GM19043 (cell line): ENCODE results near the gene PIK3R6.

Source experiments
- ATAC-seq: cut with Tn5 transposase; IDR thresholded peaks from one replicate; pipeline ENCODE4 v1.9.1; 2021; ENCODE audit warnings: low read depth; ENCODE audit not compliant: unreplicated experiment

Gene PIK3R6

DNA sequence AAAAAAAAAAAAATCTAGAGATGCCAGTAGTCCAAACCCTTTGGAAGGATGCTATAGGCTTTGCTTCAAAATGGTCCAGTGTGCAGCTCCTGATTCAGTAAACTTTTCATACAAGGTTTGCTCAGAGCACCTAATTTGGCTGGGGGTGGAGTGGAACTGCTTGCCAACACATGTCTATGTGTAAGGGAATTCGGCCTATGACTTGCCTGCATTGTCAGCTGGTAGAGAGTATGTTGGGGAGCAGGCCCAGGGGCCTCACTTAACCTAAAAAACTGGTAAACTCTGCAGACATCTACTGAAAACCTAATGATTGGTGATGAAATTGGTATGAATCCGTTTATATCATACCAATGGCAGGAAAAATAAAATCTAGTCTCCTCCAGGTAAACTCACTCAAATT lies 66.8 kb downstream of the PIK3R6 start:
- no peak for ATAC-seq

DNA sequence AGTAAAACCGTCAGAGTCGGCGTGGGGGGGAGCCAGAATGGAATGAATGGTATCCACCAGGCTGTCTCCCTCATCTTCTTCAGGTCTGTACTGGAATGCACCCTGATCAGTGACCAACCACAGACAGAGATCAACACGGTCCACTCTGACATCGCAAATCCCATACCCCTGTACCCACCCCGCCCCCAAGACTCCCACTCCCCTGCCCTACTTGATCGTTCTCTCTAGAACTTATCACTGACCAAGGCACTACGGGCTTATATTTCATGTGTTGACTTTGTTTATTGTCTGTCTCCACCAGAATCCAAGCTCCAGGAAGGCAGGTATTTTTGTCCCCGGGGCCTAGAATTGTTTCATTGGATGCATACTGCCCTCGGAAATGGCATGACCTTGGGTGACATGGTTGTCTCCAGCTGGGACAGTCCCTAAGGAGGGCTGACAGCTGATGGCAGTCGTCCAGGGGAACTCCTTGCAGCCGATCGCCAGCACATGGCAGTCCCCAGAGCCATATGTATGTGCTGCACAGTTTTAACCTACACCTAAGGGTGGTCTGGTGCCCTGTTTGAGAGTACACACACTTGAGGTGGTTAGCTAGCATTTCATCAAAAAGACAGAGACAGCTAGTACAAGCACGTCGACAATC lies 67.8 kb downstream of the PIK3R6 start:
- ATAC-seq = no peak

DNA sequence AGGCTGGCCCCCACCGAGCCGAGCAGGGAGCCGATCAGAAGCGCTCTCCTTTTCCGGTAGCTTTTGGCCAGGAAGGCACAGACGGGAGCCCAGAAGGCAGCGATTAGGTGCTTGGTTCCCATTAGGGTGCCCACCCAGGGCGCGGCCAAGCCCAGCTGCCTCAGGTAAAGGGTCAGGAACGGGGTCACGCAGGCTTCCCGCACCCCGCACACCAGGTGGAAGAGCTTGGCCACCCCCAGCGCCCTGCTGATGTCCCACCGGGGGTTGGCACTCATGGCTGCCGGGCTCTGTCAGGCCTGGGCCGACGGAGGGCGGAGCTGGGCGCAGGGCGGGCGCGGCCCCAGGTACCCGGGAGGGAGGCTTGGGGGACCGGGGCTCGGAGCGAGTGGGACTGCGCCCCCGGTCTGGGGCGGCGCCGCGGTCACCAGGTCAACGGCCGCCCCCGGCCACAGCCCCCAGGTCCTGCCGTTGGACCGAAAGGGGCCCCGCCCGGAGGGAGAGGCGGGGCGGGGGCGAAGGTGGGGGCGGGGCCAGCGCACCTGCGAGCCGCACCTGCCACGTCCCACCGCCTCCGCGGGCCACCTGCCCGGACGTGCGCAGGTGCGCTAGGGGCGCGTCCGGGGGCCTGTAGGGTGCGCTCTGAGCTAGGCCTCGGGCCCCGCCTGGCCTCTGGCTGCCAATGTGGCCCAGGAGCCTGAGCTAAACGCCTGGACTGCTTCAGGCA lies 68.5 kb downstream of the PIK3R6 start, which contains the start of gene MFSD6L:
TSS of gene MFSD6L (minus strand) at position 520 of the 724 bp plus-strand sequence. CDS start at position 275, 245 bp downstream.
- no peak for ATAC-seq

DNA sequence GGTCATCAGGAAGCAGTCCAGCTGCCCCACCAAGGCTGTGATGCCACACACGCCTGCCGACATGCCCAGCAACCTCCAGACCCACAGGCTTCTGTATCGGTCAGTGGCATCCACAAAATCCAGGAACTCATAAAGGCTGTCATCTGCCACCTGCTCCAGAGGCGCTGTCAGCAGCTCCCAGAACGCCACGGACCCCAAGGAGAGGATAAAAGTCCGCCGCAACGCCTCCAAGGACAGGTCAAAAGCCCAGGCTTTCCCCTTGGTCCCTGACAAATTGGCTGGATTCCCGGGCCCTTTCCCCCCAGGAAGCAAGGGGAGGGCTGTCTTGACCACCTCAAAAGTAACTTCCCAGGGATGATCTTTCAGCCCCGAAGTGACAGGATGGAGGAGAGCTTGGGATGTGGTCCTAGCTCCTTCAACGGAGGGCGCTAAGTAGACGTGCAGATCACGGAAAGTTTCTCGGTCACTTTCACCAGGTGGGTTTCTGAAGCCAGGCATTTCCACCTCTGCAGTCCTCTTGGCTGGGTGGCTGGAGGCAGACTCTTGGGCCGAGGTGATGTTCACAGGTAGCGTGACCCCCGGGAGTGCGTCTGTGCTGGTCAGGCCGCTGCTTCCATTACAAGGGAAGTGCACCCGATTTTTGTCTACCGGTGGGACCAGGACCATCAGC lies 69.2 kb downstream of the PIK3R6 start:
- ATAC-seq = no peak

DNA sequence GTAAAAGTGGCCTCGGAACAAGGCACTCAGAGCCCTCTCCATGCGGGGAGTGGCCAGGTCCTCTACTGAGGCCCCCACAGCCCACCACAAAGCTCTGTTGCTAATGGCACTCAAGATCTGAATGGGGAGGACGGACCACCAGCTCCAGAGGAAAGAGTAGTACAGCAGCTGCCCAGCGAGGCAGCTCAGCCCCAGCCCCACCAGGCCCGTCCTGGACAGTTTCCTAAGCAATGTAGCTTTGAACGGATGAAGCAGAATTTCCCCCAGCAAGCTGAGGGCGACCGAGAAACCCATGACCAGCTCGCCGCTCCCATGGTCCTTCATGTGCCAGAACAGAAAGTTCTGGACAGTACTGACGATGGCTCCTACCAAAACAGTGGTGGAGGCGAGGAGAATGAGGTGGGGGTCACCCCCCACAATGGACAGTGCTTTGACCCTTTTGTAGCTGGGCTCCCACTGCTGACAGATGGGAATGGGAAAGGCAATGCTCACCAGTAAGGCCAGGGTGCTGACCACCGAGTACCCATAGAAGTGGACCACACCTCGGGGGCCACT lies 69.8 kb downstream of the PIK3R6 start:
- no peak for ATAC-seq

DNA sequence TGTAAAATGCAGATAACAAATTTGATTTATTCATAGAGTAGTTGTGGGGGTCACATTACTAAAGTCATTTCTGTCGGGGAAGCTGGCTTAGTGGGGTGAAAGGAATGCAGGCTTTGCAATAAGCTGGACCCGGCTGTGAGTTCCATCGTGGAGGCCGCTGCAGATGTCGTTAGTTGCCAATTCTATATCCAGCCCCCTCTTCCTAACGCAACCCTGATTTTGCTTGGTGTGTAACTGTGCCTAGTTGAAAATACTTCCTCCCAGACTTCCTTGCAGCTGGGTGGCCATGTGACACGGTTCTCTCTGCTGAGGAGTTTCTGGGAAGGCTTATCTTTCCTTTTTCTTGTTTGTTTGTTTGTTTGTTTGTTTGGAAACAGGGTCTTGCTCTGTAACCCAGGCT lies 72.8 kb downstream of the PIK3R6 start:
- no peak for ATAC-seq

DNA sequence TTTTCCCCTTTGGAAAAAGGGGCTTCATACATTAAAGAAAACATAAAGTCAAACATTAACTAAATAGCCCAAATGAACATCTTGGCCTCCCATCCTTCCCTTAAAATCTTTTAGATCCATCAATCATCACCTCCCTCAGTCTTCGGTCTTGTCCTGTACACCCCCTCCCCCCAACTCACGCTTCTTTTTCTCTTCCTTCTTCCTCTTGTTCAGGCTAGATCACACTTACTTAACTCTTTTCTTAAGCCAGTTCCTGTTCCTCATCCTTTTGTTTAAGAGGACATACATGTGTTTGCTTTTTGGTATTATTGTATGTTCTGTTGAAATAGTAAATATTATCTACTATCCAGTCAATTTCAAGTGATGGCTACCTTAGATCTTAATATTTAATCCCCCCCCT lies 73.8 kb downstream of the PIK3R6 start:
- no peak for ATAC-seq

DNA sequence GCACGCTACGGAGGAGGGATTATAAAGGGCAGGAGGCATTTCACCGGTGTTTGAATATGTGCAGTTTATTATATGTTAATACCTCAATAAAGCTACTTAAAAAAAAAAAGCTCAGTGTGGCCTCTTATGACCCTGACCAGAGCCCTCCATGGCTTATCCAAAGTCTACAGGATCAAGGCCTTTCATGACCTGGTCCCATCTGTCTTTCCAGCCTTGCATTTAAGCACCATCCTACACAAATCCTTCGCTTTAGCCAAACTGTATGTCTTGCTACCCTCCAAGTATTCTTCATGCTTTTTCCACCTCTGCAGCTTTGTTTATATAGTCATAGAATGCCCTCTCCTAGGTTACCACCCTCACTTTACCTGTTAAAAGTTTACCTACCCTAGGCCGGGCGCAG lies 74.8 kb downstream of the PIK3R6 start:
- ATAC-seq = no peak

DNA sequence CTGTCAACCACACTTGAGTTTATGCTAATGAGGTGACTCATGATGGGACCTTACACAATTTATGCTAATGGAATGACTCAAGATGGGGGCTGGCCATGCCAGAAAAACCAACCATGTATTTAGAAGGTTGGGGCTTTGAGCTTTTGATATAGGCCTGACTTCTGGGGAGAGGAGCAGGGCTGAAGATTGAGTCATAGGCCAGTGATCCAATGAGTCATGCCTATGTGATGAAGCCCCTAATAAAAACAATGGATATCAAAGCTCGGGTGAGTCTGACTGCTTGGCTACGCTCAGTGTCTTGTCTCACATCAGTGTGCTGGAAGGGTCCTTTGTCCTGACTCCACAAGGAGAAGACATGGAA lies 75.6 kb downstream of the PIK3R6 start:
- no peak for ATAC-seq

DNA sequence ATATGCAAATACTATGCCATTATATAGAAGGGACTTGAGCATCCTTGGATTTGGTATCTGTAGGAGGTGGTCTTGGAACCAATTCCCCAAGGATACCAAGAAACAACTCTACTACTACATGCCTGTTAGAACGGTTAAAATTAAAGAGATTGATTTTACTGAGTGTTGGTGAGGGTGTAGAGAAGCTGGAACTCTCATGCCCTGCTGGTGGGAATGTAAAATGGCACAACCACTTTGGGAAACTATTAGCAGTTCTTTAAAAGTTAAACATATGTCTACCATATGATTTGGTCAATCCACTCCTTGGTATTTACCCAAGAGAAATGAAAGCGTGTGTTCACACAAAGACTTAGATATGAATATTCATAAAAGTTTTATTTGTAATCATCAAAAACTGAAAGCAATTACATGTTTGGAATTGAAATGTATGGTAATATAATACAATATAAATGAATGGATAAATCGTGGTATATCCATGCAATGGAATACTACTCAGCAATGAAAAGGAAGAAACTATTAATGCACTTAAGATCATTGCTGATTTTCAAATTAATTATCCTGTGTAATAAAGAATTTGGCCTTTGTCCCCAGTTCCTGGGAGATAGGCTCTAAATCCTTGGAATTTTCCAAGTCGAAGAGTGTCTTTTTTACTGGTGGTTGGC lies 76.1 kb downstream of the PIK3R6 start:
- no peak for ATAC-seq

DNA sequence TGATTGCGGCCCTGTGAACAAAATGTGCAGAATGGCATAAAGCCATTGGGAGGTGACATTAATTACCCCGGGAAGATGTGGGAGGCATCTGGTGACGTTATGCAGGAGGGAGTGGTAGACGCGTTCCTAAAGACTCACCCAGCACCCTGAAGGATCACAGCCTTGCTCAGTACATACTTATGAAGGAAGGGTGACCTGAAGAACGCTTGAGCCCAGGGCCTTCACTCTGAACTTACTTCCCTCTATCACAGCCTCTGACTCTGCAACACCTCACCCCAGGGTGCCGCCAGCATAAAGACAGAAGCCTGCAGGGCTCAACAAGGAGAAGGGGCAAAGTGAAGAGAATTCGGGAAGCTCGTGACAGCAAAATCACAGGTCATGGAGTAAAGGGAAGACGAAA lies 77.7 kb downstream of the PIK3R6 start:
- no peak for ATAC-seq

DNA sequence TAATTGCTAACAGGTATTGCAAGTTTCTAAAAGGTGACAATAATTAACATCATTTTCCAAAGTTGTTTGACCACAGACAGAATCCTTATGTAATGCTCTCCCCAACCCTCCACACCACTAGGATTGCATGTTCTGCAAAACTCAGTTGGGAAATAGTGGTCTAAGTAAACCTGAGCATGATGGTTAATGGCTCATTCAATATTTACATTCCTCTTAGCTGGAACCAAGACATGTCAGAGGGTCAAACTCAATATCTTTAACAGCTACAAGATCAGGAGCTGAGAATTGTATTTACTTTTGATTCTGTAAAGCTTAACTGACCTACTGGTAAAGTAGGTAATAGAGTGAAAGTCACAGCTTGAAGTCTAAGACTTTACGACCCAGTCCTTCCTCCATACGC lies 78.5 kb downstream of the PIK3R6 start:
- no peak for ATAC-seq

DNA sequence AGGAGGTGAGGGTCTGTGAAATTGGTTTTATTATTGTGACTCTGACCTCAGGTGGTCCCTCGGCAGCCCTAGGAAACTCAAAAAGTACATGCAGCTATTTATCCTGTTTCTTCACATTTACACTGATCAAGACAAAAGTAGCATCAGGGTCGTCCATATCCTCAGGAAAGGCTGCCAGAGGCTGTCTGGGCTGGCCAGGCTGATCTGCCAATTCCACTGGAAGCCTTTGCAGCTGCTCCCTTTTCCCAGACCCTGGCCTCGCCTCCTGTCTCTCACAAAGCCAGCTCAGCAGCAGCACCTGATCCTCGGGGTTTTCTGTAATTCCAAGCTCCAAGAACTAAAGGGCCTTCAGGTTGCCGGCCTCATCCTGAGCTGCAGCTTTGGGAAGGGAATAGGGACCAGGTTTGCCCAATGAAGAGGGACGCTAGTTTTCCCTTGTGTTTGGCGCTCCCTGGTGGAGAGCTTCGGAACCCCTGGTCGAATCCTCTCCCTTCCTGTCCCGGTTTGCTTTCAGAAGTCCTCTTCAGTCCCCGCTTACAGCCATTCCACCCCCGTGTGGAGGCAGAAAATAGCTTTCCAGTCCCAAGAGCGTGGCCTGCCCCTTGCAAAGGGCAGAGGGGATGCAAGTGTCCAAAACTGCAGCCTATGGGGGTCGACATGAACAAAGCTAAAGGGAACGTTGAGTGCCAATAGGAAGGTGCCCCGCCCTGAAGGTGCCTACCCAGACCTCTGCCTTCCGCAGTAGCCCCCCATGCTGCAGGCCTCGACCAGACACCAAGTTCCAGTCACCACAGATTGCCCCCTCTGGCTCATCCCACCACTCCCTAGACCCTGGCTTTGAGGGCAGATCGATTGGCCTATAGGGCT lies 81.7 kb downstream of the PIK3R6 start:
- no peak for ATAC-seq

DNA sequence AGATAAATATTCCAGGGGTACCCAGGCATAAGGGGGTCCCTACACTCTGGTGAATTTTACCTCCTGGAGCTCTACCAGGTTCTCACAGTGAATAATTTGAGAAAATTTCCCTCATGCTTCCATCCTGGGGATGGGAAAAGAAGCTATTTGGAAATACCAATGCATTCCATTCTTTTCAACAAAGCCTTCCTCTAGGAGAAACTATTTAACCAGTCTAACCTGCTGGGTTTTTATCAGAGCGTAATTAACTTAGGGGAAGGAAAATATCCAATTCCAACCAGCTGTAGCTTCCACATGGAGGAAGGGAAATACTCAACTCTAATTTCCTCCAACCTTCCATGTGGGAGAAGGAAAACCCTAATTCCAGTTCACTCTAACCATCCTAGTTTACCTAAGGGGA lies 85.3 kb downstream of the PIK3R6 start:
- ATAC-seq = no peak

DNA sequence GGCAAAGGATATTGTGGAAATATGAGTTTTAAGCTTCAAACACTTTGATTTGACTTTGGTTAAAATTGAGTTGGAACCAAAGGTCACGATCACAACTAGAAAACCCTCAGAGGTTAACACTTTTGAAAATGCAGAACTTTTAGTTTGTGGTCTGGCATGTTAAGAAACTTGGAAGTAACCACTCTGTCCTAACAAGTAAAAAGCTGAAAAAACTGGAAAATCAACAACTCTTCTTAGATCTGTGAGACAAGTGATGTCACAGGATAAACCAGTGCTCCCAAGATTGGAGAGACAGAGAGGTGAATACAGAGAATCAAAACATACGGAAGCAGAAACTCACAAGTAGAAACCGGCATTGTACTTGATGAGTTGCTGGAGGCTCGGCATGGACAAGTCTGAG lies 85.7 kb downstream of the PIK3R6 start:
- ATAC-seq = no peak

DNA sequence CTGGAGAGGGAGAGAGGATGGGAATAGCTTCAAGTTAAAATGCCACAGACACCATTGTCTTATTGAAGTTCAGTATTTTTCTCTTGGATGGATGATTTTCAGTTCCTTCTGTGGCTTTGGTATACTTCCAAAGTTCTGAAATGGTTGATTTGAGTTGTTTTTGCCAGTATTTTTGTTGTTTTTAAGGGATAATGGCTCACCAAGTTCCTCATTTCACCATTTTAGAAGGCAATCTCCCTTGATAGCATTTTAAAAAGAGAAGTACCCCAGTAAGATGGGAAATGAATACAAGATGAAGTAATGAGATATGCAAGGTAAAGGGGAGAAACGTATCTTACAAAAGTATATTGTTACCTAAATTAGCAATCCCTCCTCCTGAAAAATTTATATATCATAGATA lies 90.6 kb downstream of the PIK3R6 start:
- no peak for ATAC-seq

DNA sequence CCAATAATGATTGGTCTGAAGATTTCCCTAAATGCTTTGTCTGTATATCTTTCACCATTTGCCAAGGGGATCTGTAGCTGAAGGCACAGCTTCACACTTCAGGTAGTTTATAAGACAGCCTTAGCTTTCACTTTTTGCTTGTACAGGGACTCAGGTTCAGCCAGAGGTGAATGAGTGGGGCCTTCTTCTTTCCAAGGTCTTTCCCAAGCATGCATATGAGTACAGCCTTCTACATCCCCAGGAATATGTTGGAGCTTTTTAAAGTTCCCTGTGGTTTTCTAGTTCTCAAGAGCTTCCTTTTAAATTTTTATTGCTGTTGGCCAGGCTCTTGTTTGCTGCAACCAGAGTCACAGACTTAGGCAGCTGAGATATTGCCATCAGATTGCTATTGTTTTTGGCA lies 91.2 kb downstream of the PIK3R6 start:
- no peak for ATAC-seq

DNA sequence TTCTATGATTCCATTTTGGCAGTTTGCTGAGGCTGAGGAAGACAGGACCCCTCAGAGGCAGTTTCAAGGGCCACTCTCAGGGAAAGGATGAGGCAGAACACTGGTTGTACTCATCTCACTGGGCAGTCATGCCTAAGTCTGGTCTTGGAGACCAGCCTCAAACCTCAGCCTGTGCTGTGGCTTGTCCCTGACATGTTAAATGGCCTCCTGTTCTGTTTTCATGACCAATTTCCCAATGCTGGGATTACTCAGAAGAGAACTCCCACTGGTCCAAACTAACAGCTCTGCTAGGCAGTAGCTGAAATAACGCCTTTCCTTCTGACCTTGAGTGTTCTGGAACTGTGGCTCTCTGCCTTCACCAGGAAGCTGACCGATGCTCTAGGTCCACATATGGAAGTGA lies 100.7 kb downstream of the PIK3R6 start:
- no peak for ATAC-seq

DNA sequence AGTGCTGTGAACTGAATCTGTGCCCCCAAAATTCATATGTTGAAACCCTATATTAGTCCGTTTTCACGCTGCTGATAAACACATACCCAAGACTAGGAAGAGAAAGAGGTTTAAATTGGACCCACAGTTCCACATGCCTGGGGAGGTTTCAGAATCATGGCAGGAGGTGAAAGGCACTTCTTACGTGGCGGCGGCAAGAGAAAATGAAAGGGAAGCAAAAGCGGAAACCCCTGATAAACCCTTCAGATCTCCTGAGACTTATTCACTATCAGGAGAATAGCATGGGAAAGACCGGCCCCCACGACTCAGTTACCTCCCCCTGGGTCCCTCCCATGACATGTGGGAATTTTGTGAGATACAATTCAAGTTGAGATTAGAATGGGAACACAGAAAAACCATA lies 105.5 kb downstream of the PIK3R6 start:
- ATAC-seq = no peak

DNA sequence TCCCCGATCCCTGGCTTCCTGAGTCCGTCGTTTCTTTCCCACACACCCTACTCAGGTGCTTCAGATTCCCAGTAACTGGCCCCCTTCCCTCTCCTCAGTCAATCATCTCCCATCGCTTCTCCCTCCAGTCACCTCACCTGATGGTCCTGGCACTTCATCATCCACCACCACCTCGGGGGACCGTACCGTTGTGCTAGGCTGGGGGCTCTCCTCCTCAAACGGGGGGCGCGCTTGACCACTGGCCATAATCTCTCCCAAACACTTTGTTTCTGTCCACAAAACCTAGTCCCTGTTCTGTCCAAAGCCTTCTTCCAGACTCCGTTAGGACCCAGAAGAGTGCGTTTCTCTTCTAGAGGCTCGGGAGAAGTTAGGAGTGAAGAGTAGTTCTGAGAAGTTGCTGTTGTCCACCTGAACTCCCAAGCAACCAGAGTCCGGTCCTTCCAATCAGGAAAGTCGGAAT lies 109.3 kb downstream of the PIK3R6 start, which contains the start of gene SPDYE4:
TSS of gene SPDYE4 (minus strand) at position 410 of the 460 bp plus-strand sequence. CDS start at position 246, 164 bp downstream.
- ATAC-seq = no peak
